ENCODE measurements around the gene RNF17. TPM values are rescaled to one million over a fixed set of nuclear protein-coding genes. Genes with fewer than 3 reads are reported as not detected.
A peak's percentile ranks its signal among the peaks of the same experiment; 100 is the strongest.

Gene RNF17
- total RNA-seq, 1 experiment from 2014 or later = not detected

DNA sequence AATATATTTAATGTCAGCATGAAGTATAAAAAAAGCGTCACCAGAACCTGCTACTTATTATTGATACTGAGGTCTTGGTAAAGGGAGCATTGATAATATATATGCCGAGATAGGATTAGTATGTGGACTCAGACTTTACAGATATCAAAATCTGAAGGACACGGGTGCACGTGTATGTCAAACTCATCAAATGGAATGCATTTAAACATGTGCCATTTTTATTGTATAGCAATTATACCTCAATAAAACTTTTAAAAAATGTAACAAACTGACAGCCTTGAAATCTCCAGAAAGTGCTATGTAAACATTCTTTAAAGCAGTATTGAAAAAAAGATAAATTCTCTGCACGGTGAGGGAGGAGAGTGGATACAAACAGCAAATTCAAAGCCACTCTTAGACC is 157.9 kb downstream of the RNF17 start:
- intact Hi-C loops (cut with micrococcal nuclease) = no loop called here
- Histone ChIP-seq H2AFZ (ENCODE audit: low read depth, low read length, poor library complexity, severe bottlenecking) (no peak overlapping the region), H3K4me2 (ENCODE audit: low read length) (peak overlapping the region; percentile 80), H3K4me3 (replicated peaks in 1 of 2; ENCODE audit: low read depth in 1 of 2, low read length in 2 of 2) (peak overlapping the region; percentile 77 to 97), H3K4me1 (ENCODE audit: control insufficient read depth in 1 of 2, insufficient read depth in 2 of 2, low read length in 2 of 2) (peaks cover 4 to 16% of the 10 kb centered on the region in 2 experiments; a peak in 2 of 4 replicates), H3K9me3 (ENCODE audit: control insufficient read depth in 1 of 2, insufficient read depth in 1 of 2, low read depth in 1 of 2, low read length in 2 of 2) (no peaks in the 10 kb centered on the region), H3K27ac (ENCODE audit: low read depth, low read length) (peak overlapping the region; percentile 73; the same call in 1 of the 2 replicates), H4K20me1 (ENCODE audit: insufficient read depth) (no peaks in the 10 kb centered on the region), H3K9me2 (ENCODE audit: insufficient read depth) (no peaks in the 10 kb centered on the region), H3K27me3 (ENCODE audit: insufficient read depth, low read length) (no peaks in the 10 kb centered on the region), H3K79me2 (ENCODE audit: insufficient read depth, low read length) (peaks cover 53% of the 10 kb centered on the region), H3K36me3 (ENCODE audit: control insufficient read depth in 1 of 2, insufficient read depth in 2 of 2, low read length in 2 of 2) (no peaks in the 10 kb centered on the region), H3K9ac (ENCODE audit: low read length) (peak overlapping the region; percentile 82)
- ChIA-PET RAD21 (ENCODE audit: low non-redundant PET in 1 of 2, low total read pairs in 2 of 2, uncharacterized antibody in 2 of 2, unreplicated experiment in 2 of 2) (no interaction called here), CTCF (no interaction called here), POLR2A (no interaction called here)
- ATAC-seq (no peak), DNase-seq (ENCODE audit: low read depth, low spot score) (no peak)
- BruUV-seq (replicated peaks) = TSS peak; percentile 58
- TF ChIP-seq EZH2phosphoT487 (IDR thresholded peaks at IDR 0.05; ENCODE audit: borderline replicate concordance) (no peak), SP1 (IDR thresholded peaks at IDR 0.05; ENCODE audit: low read depth) (no peak)
- TF ChIP-seq, protein P1, sequence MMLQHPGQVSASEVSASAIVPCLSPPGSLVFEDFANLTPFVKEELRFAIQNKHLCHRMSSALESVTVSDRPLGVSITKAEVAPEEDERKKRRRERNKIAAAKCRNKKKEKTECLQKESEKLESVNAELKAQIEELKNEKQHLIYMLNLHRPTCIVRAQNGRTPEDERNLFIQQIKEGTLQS (IDR thresholded peaks at IDR 0.05) = no peak

GRCh38 chr13:24922387-24922744 is 158.4 kb downstream of the RNF17 start:
- H3K27me3 ChIP-seq (ENCODE audit: insufficient read depth, low read length) = no peaks in the 10 kb centered on the region
- no peaks in the 10 kb centered on the region for H3K9me3 ChIP-seq (ENCODE audit: control insufficient read depth in 1 of 2, insufficient read depth in 1 of 2, low read depth in 1 of 2, low read length in 2 of 2)
- H3K36me3 ChIP-seq (ENCODE audit: control insufficient read depth in 1 of 2, insufficient read depth in 2 of 2, low read length in 2 of 2) = no peaks in the 10 kb centered on the region
- POLR2A ChIA-PET = no interaction called here
- no peak for DNase-seq (ENCODE audit: low read depth, low spot score)
- H3K9me2 ChIP-seq (ENCODE audit: insufficient read depth) = no peaks in the 10 kb centered on the region
- peaks cover 4 to 16% of the 10 kb centered on the region in 2 experiments; a peak in 2 of 4 replicates for H3K4me1 ChIP-seq (ENCODE audit: control insufficient read depth in 1 of 2, insufficient read depth in 2 of 2, low read length in 2 of 2)
- H3K4me2 ChIP-seq (ENCODE audit: low read length) = peak overlapping the region; percentile 80
- intact Hi-C loops (cut with micrococcal nuclease) = no loop called here
- RAD21 ChIA-PET (ENCODE audit: low non-redundant PET in 1 of 2, low total read pairs in 2 of 2, uncharacterized antibody in 2 of 2, unreplicated experiment in 2 of 2) = no interaction called here
- peaks cover 49% of the 10 kb centered on the region for H3K79me2 ChIP-seq (ENCODE audit: insufficient read depth, low read length)
- peak overlapping the region; percentile 82 for H3K9ac ChIP-seq (ENCODE audit: low read length)
- peak overlapping the region; percentile 73 for H3K27ac ChIP-seq (ENCODE audit: low read depth, low read length)
- BruUV-seq (replicated peaks) = no TSS peak
- H2AFZ ChIP-seq (ENCODE audit: low read depth, low read length, poor library complexity, severe bottlenecking) = peak overlapping the region; percentile 83
- ATAC-seq = peak; percentile 60
- CTCF ChIA-PET = no interaction called here
- peak overlapping the region; percentile 77 to 97 for H3K4me3 ChIP-seq (replicated peaks in 1 of 2; ENCODE audit: low read depth in 1 of 2, low read length in 2 of 2)
- TF ChIP-seq ZFX (IDR thresholded peaks at IDR 0.05) (peak; percentile 83), TCF7L2 (IDR thresholded peaks at IDR 0.05; ENCODE audit: borderline replicate concordance, extremely low read depth, insufficient read depth, insufficient read length) (no peak)
- no peaks in the 10 kb centered on the region for H4K20me1 ChIP-seq (ENCODE audit: insufficient read depth)
